ENCODE results near the gene FAXC. TPM values are rescaled to one million over a fixed set of nuclear protein-coding genes. Genes with fewer than 3 reads are reported as not detected.

The FAXC gene
- total RNA-seq (2021; fragmentation: NEBNext Ultra II Directional; extraction: Animal tissue kit (Norgen Biotek cat#: 25700)) (25.6 and 29.8 TPM in 2 replicates), polyA plus RNA-seq (2011; rRNA removed) (13.6 and 23.2 TPM in 2 replicates), polyA minus RNA-seq (2011; rRNA and poly(A)+ RNA removed) (15.7 and 18.0 TPM in 2 replicates)
- polyA plus RNA-seq (2011; cell fraction: cytosol; rRNA removed), result 17.1 TPM
- 16.1 TPM for polyA plus RNA-seq (2011; cell fraction: nucleus; rRNA removed)
- polyA plus RNA-seq (2012, experiment 1 of 2), result 16.7 to 23.7 TPM (median 19.4 TPM) in 4 replicates
- 11.9 TPM for polyA plus RNA-seq (2012, experiment 2 of 2)
- 13.7 TPM for polyA plus RNA-seq (2013, experiment 1 of 2)
- 15.0 TPM for polyA plus RNA-seq (2013, experiment 2 of 2)
- polyA minus RNA-seq (2011; cell fraction: cytosol; rRNA and poly(A)+ RNA removed), result 8.1 TPM
- polyA minus RNA-seq (2011; cell fraction: nucleus; rRNA and poly(A)+ RNA removed), result 7.8 TPM
- long read RNA-seq, experiment 1, full-length matches to known transcripts, result 7 of 17 reads
- long read RNA-seq, experiment 1, partial matches to known transcripts, result 4 of 17 reads
- long read RNA-seq, experiment 1, other reads (novel, unspliced or antisense), result 6 of 17 reads
- long read RNA-seq, experiment 2, full-length matches to known transcripts, result 1 of 4 reads
- long read RNA-seq, experiment 2, partial matches to known transcripts, result 0 of 4 reads
- long read RNA-seq, experiment 2, other reads (novel, unspliced or antisense), result 3 of 4 reads

GRCh38 chr6:99349171-99350141, at the start of gene FAXC:
TSS of gene FAXC (minus strand) at chr6:99349674. CDS start at chr6:99349372, 302 bp downstream.
- Histone ChIP-seq H2BK15ac (ENCODE audit: low read length) (0 out of 2 replicates have a peak within 1 kb of the TSS, but pooled peaks have one; percentile 34), H2BK20ac (ENCODE audit: low read length) (no peak within 1 kb of the TSS), H3K14ac (ENCODE audit: insufficient read length) (peak within 1 kb of the TSS; percentile 56), H3K36me3 (ENCODE audit: control insufficient read depth in 2 of 4, insufficient read depth in 4 of 4, low read length in 3 of 4) (no peaks in the 10 kb centered on the region; a peak in 1 of 8 replicates), H4K20me1 (replicated peaks in 1 of 2; ENCODE audit: control insufficient read depth in 1 of 2, insufficient read depth in 2 of 2, low read length in 2 of 2) (no peaks in the 10 kb centered on the region), H3K4me3 (ENCODE audit: extremely low read depth in 1 of 4, insufficient read depth in 2 of 4, low read depth in 3 of 4, low read length in 4 of 4) (peak within 1 kb of the TSS; percentile 86 to 96 (median 90)), H3K23me2 (ENCODE audit: low read depth, low read length) (peaks cover 8% of the 10 kb centered on the region), H3K27ac (ENCODE audit: low read depth, low read length) (peak within 1 kb of the TSS; percentile 62; the same call in 1 of the 2 replicates), H2BK5ac (ENCODE audit: low read depth, low read length) (peak within 1 kb of the TSS; percentile 14; the same call in 1 of the 2 replicates), H3K9ac (replicated peaks in 1 of 4; ENCODE audit: extremely low read depth in 1 of 4, low read depth in 3 of 4, low read length in 3 of 4) (peak within 1 kb of the TSS; percentile 81 to 93 (median 88)), H3K18ac (ENCODE audit: extremely low read depth, low read length) (no peak within 1 kb of the TSS; the same call in 1 of the 2 replicates), H3K56ac (replicated peaks; ENCODE audit: insufficient read length, low read depth, low read length) (peak within 1 kb of the TSS; percentile 34), H3K79me1 (ENCODE audit: low read depth, low read length) (no peaks in the 10 kb centered on the region), H4K8ac (ENCODE audit: extremely low read depth, insufficient read depth, low read length) (peak within 1 kb of the TSS; percentile 93; the same call in 1 of the 2 replicates), H2AK5ac (ENCODE audit: low read depth, low read length) (no peak within 1 kb of the TSS), H2BK120ac (replicated peaks; ENCODE audit: low read depth, low read length) (no peak within 1 kb of the TSS), H3K79me2 (ENCODE audit: control insufficient read depth in 1 of 2, insufficient read depth in 2 of 2, low read length in 2 of 2) (0 out of 4 replicates have a peak, but pooled peaks cover 0 to 2% of the 10 kb centered on the region in 2 experiments), H2BK12ac (ENCODE audit: low read depth, low read length) (no peak within 1 kb of the TSS; the same call in 1 of the 2 replicates), H4K5ac (ENCODE audit: insufficient read length, low read depth, low read length) (no peak within 1 kb of the TSS), H2AFZ (ENCODE audit: low read length) (peak within 1 kb of the TSS; percentile 77), H3K4me2 (ENCODE audit: insufficient read depth in 1 of 2, low read depth in 2 of 2, low read length in 2 of 2) (peak within 1 kb of the TSS; percentile 92 to 96), H4K91ac (replicated peaks; ENCODE audit: insufficient read length, low read length) (peak within 1 kb of the TSS; percentile 17), H3K4ac (replicated peaks; ENCODE audit: insufficient read length, low read depth, low read length) (no peak within 1 kb of the TSS), H3K4me1 (replicated peaks in 1 of 4; ENCODE audit: control insufficient read depth in 3 of 4, insufficient read depth in 4 of 4, low read length in 3 of 4) (peaks cover 0 to 9% (median 6%) of the 10 kb centered on the region in 4 experiments; a peak in 6 of 7 replicates), H3K23ac (ENCODE audit: insufficient read length) (no peak within 1 kb of the TSS), H3K9me3 (ENCODE audit: insufficient read depth in 2 of 2, low read depth in 1 of 2, low read length in 1 of 2) (no peaks in the 10 kb centered on the region), H3K27me3 (replicated peaks in 1 of 4; ENCODE audit: control insufficient read depth in 3 of 4, extremely low read depth in 1 of 4, insufficient read depth in 3 of 4, low read length in 3 of 4) (no peaks in the 10 kb centered on the region; a peak in 1 of 7 replicates)
- DNase-seq (ENCODE audit: low read depth in 1 of 2, low spot score in 2 of 2) (peak in 1 of 2 experiments; percentile 81), FAIRE-seq (no peak)
- POLR2A ChIA-PET (ENCODE audit: partially characterized antibody), result interaction anchor here (0.5 to 4.2 kb wide), 21 partner anchors 9 to 219 kb away, joined by 3 to 34 read pairs (median 4); partner anchors contain the start of genes CCNC, COQ3 and PNISR
- CTCF ChIA-PET (ENCODE audit: partially characterized antibody), result interaction anchor here (0.7 to 5.2 kb wide), 9 partner anchors 12 to 181 kb away, joined by 3 to 39 read pairs (median 4); no protein-coding TSS in a partner anchor
- WGBS, 2 experiments (ENCODE audit: extremely low coverage in 1 of 2, insufficient coverage in 1 of 2, insufficient read length in 1 of 2, insufficient replicate concordance in 2 of 2, low coverage in 1 of 2, low lambda C conversion rate in 2 of 2, missing lambda C conversion rate in 1 of 2), result 1% methylated on average over 89 of the region's 108 CpGs; no CpG with 5 or more reads in 1 of the 2 experiments
- peak; percentile 80 for TF ChIP-seq PHF8 (conservative IDR thresholded peaks at IDR 0.05; ENCODE audit: low read depth, low read length)
- peak; percentile 36 to 47; a peak in 2 of 4 replicates for TF ChIP-seq RAD21 (IDR thresholded peaks at IDR 0.05 in 1 of 2, conservative IDR thresholded peaks at IDR 0.05 in 1 of 2; ENCODE audit: low read depth in 2 of 2, low read length in 2 of 2)
- TF ChIP-seq POLR2A (IDR thresholded peaks at IDR 0.05; ENCODE audit: control extremely low read depth in 1 of 2, low read depth in 2 of 2, low read length in 2 of 2), result peak; percentile 72 to 73
- TF ChIP-seq FOSL1 (IDR thresholded peaks at IDR 0.05; ENCODE audit: insufficient read depth, low read depth, low read length), result no peak
- TF ChIP-seq TAF1 (IDR thresholded peaks at IDR 0.05; ENCODE audit: low read depth, low read length), result peak; percentile 87
- no peak for TF ChIP-seq RFX5 (IDR thresholded peaks at IDR 0.05; ENCODE audit: borderline replicate concordance, low read depth, low read length)
